GM18519 (cell line): ENCODE results near the gene TRAPPC11.

Experiments used
- ATAC-seq: cut with Tn5 transposase; IDR thresholded peaks from one replicate; pipeline ENCODE4 v1.9.1; 2021; ENCODE audit warnings: mild to moderate bottlenecking, moderate library complexity; ENCODE audit not compliant: unreplicated experiment, low FRiP score

The TRAPPC11 gene

GRCh38 chr4:183751106-183751505 lies 92.0 kb downstream of the TRAPPC11 start:
- ATAC-seq: no peak

- no peak for ATAC-seq
Observed at GRCh38 chr4:183755596-183755995, 96.5 kb downstream of the TRAPPC11 start.

GRCh38 chr4:183757060-183757459 lies 98.0 kb downstream of the TRAPPC11 start:
- ATAC-seq: no peak

- no peak for ATAC-seq
Observed at GRCh38 chr4:183758061-183758757, 99.1 kb downstream of the TRAPPC11 start.

GRCh38 chr4:183758758-183759447 lies 99.8 kb downstream of the TRAPPC11 start:
- ATAC-seq: no peak

- ATAC-seq: no peak
Observed at GRCh38 chr4:183760326-183760725, 101.2 kb downstream of the TRAPPC11 start.
